Kidney glomerular epithelial cell (primary cell): Measurements from ENCODE around the gene CEP128.

Source experiments
- DNase-seq: peaks from one replicate; lab custom pipeline; 2025; lab: John Stamatoyannopoulos, UW

Gene CEP128

DNA sequence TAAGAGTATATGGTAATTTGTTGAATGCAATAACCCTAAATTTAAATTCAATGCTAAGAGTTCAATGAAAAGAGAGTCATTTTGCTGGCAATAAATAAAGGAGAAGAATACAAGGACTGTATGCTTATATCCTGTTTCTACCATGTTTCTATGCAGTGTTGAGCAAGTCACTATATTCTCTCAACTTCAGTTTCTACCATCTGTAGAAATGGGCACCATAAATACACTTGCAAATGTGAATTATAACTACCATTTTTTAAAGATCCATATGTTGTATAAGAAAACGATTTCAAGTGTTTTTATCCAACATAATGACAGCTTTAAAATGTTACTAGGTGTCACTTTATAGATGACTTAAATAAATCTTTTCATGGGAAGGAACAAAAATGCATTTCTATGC is 170.3 kb downstream of the CEP128 start:
- no peak for DNase-seq

DNA sequence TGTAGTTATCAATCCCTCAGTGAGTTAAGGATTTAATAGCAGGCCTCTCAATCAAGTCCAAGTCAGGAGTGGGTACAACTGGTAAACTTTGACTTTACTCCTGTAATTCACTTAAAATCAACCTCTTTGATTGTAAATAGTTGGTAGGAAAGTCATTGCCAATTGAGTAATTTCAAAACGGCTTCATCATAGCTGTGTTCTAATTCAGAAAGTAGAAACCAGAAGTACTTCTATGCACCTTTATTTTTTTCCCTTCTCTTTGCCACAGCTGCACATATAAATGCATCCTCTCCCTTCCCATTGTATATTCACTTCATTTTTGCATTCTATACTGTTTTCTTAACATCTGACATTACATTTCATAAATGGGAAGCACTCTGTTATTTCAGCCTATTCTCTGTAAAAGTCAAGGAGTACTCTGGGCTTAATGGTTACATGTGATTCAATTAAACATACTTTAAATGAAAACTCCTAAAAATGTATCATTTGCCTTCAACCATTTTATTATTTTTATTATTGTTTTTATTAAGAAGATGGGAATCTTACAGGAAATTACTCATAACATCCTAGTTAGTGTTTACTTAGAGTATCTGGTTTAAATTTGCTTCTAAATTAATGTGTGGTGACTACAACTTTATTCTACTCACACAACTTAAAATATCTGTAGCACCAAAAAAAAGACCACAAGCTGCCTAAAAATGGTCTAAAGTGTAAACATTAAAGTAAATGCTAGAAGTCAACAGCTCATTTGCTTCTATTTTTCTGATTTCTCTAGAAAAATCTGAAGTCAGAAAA is 171.2 kb downstream of the CEP128 start:
- no peak for DNase-seq

DNA sequence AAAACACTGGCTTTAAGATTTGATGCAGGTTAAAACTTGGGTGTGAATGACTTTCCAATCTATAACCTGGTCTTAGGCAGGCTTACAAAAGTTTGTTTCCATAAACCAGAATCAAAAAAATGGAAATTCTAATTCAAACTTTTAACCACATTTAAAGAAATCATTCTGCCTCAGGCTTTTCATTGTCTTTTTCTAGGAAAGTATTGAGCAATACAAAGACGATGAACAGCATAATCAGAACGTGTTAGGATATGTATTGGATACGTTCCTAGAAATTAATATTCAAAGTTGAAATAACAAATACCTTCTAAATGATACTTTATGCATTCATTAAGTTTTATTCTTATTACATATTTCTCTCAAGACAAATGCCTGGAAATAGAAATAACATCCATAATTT is 172.9 kb downstream of the CEP128 start:
- DNase-seq, result no peak

GRCh38 chr14:80764921-80765507 is 176.5 kb downstream of the CEP128 start:
- DNase-seq, result no peak

DNA sequence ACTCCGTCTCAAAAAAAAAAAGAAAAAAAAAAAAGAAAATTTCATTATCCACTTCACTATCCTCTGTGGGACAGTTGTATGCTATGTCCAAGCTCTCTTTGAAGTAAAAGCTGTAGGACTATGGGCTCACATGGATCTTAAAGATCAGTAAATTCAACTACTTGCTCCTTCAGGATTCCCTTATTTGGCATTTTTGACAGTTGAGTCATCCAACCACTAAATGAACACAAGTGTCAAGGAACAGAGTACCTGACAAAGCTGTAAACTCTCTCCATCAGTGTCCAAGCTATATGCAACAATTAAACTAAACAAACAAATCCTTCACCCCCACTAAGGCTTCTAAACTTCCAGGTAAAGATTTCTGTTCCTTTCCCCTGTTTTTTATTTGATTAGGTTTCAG is 177.0 kb downstream of the CEP128 start:
- no peak for DNase-seq

DNA sequence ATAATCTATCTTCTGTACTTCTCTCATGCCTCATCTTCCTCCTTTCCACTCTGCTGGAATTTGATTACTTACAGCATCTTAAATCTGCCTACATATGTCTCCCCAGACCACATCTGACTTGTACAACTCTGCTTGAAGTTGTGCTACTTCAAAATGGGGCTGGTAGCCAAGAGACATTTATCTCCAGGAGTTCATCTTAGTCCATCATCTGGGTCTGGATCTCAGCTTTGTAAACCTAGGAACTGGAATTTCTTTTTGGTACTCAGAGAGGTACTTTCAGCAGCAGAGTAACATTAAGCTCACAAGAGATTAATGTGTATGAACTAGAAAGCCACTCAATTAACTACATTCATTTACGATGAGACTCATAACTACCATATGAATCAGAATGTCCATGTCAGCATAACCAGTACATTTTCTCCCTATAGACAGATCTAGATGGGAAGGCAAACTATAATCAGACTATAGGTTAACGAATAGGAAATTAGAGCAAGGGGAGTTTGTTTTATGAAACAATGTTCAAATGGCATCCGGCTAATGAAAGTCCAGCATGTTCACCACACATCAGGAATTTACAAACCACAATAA is 178.8 kb downstream of the CEP128 start:
- peak; percentile 33 for DNase-seq

DNA sequence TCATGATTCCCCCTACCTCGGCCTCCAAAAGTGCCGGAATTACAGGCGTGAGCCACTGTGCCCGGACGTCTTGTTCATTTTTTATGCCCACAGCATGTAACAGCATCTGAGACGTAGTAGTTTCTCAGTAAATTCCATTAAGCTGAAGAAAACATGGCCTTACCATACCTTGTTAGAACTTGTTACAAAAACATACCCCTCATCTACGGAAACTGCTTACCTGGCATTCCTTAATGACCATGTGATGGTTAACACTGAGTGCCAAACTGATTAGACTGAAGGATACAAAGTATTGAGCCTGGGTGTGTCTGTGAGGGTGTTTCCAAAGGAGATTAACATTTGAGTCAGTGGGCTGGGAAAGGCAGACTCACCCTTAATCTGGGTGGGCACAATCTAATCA is 186.8 kb downstream of the CEP128 start:
- no peak for DNase-seq

DNA sequence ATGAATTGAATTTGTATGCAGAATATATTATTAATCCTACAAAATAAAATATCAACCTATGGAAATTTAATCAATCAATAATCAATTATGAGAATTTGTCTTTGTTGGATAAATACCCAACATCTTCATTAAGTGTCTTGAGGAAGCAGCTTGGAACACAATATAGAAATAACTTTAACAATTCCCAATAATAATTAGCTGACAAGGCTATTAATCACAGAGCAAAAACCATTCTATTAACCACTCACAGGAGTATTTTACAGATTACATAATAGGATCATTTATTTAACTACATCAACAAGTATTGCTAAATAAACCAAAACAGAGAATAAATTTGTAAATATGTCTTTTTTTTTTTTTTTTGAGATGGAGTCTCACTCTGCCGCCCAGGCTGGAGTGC is 190.3 kb downstream of the CEP128 start:
- DNase-seq, result no peak

- DNase-seq, result no peak
Measured at GRCh38 chr14:80726211-80726610, 215.3 kb downstream of the CEP128 start.

- no peak for DNase-seq
Measured at GRCh38 chr14:80718940-80719339, 222.6 kb downstream of the CEP128 start.

DNA sequence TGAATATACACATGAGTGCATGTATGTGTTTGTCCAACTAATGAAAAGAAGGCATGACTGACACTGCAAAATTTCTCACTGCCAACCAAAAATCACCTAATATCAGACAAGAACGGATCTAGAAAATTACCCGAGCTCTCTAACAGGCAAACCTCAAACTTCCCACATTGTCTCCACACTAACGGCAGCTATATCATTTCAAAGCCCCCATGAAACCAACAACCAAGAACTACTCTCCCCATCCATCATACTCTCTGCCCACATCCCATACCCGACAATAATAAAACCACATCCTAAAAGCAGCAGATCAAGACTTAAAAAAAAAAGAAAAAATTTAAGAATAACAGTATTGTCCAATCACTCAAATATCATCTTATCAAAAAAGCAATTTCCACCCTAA is 227.1 kb downstream of the CEP128 start:
- DNase-seq, result no peak

GRCh38 chr14:80713076-80713850 is 228.3 kb downstream of the CEP128 start:
- no peak for DNase-seq

DNA sequence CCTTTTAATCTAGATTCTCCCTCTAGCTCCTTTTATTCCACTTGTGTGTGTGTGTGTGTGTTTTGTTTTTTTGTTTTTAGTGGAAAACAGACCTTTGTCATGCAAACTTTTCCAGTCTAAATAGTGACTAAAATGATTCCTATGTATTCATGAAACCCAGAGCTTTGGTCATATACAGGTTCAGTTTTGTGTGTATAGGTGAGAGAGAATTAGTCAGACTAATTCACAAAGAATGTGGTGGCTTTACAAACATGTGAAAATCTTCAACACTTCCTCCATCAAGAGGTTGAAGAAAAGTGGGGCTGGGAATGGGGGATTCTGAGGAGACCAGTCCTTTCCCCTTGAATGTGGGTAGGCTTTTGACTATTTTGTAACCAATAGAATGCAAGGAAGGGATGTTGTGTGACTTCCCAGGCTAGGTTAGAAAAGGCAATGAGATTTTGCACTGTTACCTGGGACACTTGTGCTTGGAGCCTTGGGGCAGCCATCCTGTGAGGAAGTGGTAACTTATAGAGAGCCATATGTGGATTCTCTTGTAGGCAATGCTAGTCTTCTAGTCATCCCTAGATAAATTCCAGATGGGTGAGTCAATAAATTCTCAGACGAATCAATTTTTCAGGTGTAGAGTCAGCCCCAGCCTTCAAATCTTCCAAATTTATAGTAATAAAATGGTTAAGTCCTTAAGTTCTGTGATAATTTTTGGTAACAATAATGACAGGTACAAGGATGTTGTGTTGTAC is 236.1 kb downstream of the CEP128 start:
- DNase-seq, result no peak

DNA sequence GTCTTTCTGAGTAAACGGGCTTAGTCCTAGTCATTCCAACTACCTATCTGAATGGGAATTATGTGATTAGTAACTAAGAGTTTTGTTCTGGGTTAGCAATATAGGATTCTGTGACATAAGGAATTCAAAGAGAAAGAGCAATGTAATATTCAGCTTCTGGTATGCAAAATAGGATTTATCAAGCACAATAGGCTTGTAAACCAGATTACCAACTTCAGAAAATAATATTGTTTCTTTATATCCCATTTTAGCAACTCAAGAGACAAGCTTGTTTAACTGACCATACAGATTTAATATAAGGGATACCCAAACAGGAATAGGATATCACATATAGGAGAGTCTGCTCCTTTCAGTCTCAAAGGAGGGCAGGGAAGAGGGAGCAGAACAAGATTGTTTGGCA is 240.9 kb downstream of the CEP128 start:
- DNase-seq, result no peak

- no peak for DNase-seq
Measured at GRCh38 chr14:80699861-80700260, 241.7 kb downstream of the CEP128 start.

DNA sequence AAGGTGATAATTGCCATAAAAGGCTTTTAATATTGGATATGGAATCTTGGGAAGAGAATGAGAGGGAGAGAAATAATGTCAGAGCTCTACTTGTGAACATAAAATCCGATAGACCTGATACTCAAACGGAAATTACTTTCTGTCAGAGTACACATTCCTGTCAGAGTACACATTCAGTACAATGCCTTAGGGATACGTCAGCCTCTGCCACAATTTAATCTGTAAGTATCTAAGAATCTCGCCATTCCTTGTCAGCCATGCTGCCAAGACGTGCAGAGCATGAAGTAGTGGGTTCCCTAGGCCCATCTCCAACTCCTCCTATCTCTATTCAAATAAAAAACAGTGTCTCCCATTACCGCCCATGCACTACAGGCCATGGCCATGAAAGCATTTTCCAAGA is 242.6 kb downstream of the CEP128 start:
- DNase-seq, result no peak

DNA sequence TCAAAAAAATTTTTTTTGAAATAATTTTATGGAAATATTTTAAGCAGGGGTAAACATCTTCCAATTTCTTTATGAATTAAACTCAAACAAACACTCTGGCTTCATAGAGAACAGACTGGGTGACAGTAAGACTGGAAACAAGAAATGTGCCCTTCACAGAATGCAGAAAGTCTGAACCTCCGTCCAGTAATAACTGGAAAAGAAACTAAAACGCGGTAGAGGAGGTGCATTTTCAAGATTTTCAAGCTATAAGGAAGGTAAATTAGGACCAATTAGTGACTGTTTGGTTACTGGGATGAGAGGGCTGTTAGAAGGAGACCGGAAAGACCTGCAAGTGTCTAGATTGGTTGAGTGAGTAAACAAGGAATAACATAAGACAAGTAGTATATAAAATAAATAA is 245.7 kb downstream of the CEP128 start:
- no peak for DNase-seq

GRCh38 chr14:80692903-80693302 is 248.6 kb downstream of the CEP128 start:
- DNase-seq, result no peak

- DNase-seq, result no peak
Measured at GRCh38 chr14:80681651-80682050, 259.9 kb downstream of the CEP128 start.

GRCh38 chr14:80679273-80679672 is 262.3 kb downstream of the CEP128 start:
- no peak for DNase-seq

DNA sequence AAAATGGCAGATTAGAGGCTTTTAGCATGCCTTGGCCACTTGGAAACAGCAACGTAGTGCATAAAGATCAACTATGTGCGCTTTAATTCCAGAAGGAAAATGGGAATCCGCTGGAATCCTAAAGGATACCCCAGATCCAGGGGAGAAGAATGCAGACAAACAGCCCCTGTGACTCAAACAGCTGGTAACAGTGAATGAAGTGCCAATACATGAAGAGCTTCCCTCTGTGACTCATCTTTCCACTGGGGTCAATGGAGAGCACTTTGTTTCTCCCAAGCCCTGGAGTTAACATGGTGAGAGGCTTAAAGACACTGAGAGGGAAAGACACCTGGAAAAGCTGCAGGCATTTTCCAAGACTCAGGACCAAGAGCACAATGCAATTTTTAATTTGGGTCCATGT is 263.1 kb downstream of the CEP128 start:
- DNase-seq, result no peak

- no peak for DNase-seq
Measured at GRCh38 chr14:80669426-80669825, 272.1 kb downstream of the CEP128 start.
